Measurements from ENCODE around the gene ZNF92.
"Not testable (repeated sequence)": the region's sequence is repeated elsewhere in the genome, so short reads cannot be mapped to it uniquely, and the experiment has no call there.

ZNF92 gene
- 6.6 to 25.7 (median 10.5) reads per million in 17 experiments for total RNA-seq

- DNase-seq, result peak; percentile 97 to 98 (median 98)
Measured at GRCh38 chr7:65373608-65374351, at the start of gene ZNF92. Gene ZNF92, plus strand, starts transcription at chr7:65373855. Its CDS starts 143 bp downstream, at chr7:65373998.

- no peak for DNase-seq
Measured at GRCh38 chr7:65325793-65326432, 47.7 kb upstream of the ZNF92 start.

- no peak for DNase-seq
Measured at GRCh38 chr7:65338346-65338745, 35.3 kb upstream of the ZNF92 start.

- no peak for DNase-seq
Measured at GRCh38 chr7:65339257-65339656, 34.4 kb upstream of the ZNF92 start.

GRCh38 chr7:65342723-65343629, 30.7 kb upstream of the ZNF92 start:
- no peak for DNase-seq

- DNase-seq, result not testable (repeated sequence)
Measured at GRCh38 chr7:65344541-65344940, 29.1 kb upstream of the ZNF92 start.

- no peak for DNase-seq
Measured at GRCh38 chr7:65354263-65354662, 19.4 kb upstream of the ZNF92 start.

- DNase-seq, result no peak
Measured at GRCh38 chr7:65369843-65370242, 3.8 kb upstream of the ZNF92 start.

GRCh38 chr7:65371468-65371867, 2.2 kb upstream of the ZNF92 start:
- no peak for DNase-seq

GRCh38 chr7:65379318-65379717, 5.7 kb downstream of the ZNF92 start:
- peak in 1 of 4 experiments; percentile 3 for DNase-seq

GRCh38 chr7:65381742-65382141, 8.1 kb downstream of the ZNF92 start:
- no peak for DNase-seq

- DNase-seq, result no peak
Measured at GRCh38 chr7:65382452-65382851, 8.8 kb downstream of the ZNF92 start.

GRCh38 chr7:65387891-65388290, 14.2 kb downstream of the ZNF92 start:
- no peak for DNase-seq

GRCh38 chr7:65390588-65390987, 16.9 kb downstream of the ZNF92 start:
- no peak for DNase-seq

GRCh38 chr7:65397730-65398142, 24.1 kb downstream of the ZNF92 start:
- no peak for DNase-seq

GRCh38 chr7:65398671-65399070, 25.0 kb downstream of the ZNF92 start:
- DNase-seq, result not testable (repeated sequence)

GRCh38 chr7:65399101-65399500, 25.4 kb downstream of the ZNF92 start:
- DNase-seq, result not testable (repeated sequence)

- DNase-seq, result peak in 1 of 4 experiments; percentile 4
Measured at GRCh38 chr7:65404020-65404419, 30.4 kb downstream of the ZNF92 start.

GRCh38 chr7:65406706-65407105, 33.1 kb downstream of the ZNF92 start:
- not testable (repeated sequence) for DNase-seq

GRCh38 chr7:65409363-65409762, 35.7 kb downstream of the ZNF92 start:
- DNase-seq, result no peak

GRCh38 chr7:65411249-65411648, 37.6 kb downstream of the ZNF92 start:
- DNase-seq, result no peak

- DNase-seq, result no peak
Measured at GRCh38 chr7:65422670-65423069, 49.0 kb downstream of the ZNF92 start.

GRCh38 chr7:65423286-65423685, 49.6 kb downstream of the ZNF92 start:
- not testable (repeated sequence) for DNase-seq

All from suppressor macrophage (primary cell).